ENCODE data around the gene DMRTA2. TPM values are rescaled to one million over a fixed set of nuclear protein-coding genes. Genes with fewer than 3 reads are reported as not detected.

Gene DMRTA2
- total RNA-seq, 1 donor from 2014 or later, result not detected

DNA sequence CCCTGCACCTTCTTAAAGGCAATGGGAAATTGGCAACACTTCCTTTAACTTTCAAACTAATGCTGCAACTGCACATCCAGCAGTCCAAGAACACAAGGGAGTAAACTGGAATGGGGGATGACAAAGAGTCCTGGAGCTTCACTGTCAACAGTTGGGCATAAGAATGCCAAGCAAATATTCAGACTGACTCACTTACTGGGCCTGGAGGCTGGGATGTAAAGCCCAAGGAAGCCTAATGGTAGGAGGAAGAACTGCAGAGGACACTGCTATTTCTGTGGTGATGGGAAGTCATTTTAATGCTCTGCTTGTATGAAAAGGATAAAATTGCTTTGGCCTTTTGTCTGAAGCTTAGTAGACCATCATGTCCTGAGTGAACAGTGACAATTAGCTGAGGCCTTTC, 15.7 kb upstream of the DMRTA2 start:
- no peak for DNase-seq (ENCODE audit: extremely low spot score in 2 of 2)
- intact Hi-C loops (cut with DNase I), result no loop called here
- H3K4me1 ChIP-seq, result no peaks in the 10 kb centered on the region
- H3K27me3 ChIP-seq, result no peaks in the 10 kb centered on the region
- no peaks in the 10 kb centered on the region for H3K9me3 ChIP-seq
- no peak overlapping the region for H3K27ac ChIP-seq
- no peak overlapping the region for H3K4me3 ChIP-seq
- TF ChIP-seq CTCF (IDR thresholded peaks at IDR 0.05), result no peak
- TF ChIP-seq POLR2A (IDR thresholded peaks at IDR 0.05), result no peak
- no peak for TF ChIP-seq POLR2AphosphoS5 (IDR thresholded peaks at IDR 0.05; ENCODE audit: insufficient read depth in 1 of 2, low read depth in 1 of 2)
- H3K36me3 ChIP-seq, result no peaks in the 10 kb centered on the region

DNA sequence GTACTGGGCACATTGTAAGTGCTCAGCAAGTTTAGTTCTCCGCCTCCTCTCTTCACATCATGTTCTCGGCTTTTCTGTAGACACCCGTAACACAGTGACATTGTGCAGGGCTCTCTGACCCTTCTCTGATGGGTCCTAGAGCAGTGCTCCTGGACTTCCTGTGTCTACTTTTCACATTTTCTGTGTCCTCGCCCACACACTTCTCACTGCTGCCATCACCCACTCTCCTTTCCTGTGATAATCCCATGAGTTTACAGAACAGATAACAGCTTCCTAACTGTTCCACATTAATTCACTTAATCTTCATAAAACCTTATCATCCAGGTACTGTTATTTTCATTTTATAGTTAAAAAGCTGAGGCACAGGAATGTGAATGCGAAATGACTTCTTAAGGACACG, 13.2 kb upstream of the DMRTA2 start:
- TF ChIP-seq POLR2AphosphoS5 (IDR thresholded peaks at IDR 0.05; ENCODE audit: insufficient read depth in 1 of 2, low read depth in 1 of 2), result no peak
- no peak for TF ChIP-seq POLR2A (IDR thresholded peaks at IDR 0.05)
- no peak for TF ChIP-seq CTCF (IDR thresholded peaks at IDR 0.05)
- intact Hi-C loops (cut with DNase I), result no loop called here
- no peaks in the 10 kb centered on the region for H3K4me1 ChIP-seq
- DNase-seq (ENCODE audit: extremely low spot score in 2 of 2), result no peak
- no peaks in the 10 kb centered on the region for H3K9me3 ChIP-seq
- H3K4me3 ChIP-seq, result no peak overlapping the region
- H3K27ac ChIP-seq, result no peak overlapping the region
- H3K27me3 ChIP-seq, result no peaks in the 10 kb centered on the region
- no peaks in the 10 kb centered on the region for H3K36me3 ChIP-seq

DNA sequence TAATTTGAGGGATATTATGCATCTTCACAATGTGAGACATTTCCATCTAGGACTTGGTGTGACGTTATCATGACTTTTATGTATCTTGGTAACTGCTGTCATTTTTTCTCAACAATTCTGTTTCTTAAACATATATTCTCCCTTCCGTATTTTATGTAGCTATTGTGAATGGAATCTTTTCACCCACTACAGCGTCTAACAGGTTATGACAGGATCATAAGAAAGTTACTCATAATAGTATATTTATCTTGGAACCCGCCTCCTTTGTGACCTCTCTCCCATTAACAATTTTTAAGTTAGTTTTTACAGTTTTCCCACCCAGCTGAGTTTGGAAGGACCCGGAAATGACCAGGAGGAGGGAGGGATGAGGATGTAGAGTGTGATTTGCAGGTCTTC, 6.8 kb upstream of the DMRTA2 start:
- Histone ChIP-seq H3K4me1 (peaks cover 26% of the 10 kb centered on the region), H3K36me3 (no peaks in the 10 kb centered on the region), H3K9me3 (no peaks in the 10 kb centered on the region), H3K4me3 (no peak overlapping the region), H3K27me3 (peaks cover 29% of the 10 kb centered on the region), H3K27ac (no peak overlapping the region)
- no peak for TF ChIP-seq POLR2A (IDR thresholded peaks at IDR 0.05)
- intact Hi-C loops (cut with DNase I), result no loop called here
- DNase-seq (ENCODE audit: extremely low spot score in 2 of 2), result no peak

DNA sequence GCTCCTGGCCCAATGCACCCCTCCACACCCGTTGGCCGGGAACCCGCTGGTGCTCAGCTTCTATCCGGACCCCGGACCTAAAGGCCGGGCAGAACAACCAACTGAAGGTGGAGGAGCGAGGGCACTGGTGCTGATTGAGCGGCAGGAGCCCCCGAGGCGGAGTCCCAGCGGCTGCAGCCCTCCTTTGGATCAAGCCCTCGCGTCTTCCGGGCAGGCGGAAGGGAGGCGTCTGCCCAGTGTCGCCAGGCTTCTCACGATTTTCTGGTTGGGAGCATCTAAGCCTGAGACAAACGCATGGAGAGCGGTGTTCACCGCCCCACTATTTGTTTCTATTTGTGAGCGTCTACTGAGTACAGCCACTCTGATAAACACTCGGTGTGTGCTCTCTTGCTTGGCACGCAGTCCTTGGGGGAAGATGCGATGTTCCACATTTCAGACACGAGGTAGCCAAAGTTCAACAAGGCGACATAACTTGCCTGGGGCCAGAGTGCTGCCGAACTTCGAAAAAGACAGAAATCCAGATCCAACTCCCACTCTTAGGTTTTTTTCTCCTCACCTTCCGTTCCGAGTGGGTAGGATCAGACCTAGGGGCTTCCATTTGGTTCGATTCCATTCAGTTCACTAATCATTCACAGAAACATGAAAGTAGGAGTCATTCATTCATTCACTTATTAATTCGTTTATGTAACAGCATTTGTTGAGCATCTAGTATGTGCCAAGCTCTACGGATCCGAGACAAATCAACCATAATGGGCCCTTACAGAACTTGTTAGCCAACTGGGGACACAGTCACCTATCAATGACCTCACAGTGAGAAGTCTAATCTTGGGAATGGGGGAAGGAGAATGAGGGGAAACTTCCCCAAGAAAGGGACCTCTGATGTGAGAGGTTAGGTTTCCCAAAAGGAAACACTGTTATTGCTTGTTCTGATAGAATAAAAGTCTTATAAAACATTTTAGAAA, 4.9 kb upstream of the DMRTA2 start:
- intact Hi-C loops (cut with DNase I), result no loop called here
- Histone ChIP-seq H3K4me3 (no peak overlapping the region), H3K27me3 (peaks cover 33% of the 10 kb centered on the region), H3K36me3 (no peaks in the 10 kb centered on the region), H3K4me1 (peaks cover 45% of the 10 kb centered on the region), H3K9me3 (no peaks in the 10 kb centered on the region), H3K27ac (no peak overlapping the region)
- TF ChIP-seq CTCF (IDR thresholded peaks at IDR 0.05) (no peak), POLR2AphosphoS5 (IDR thresholded peaks at IDR 0.05; ENCODE audit: insufficient read depth in 1 of 2, low read depth in 1 of 2) (no peak), POLR2A (IDR thresholded peaks at IDR 0.05) (no peak)
- DNase-seq (ENCODE audit: extremely low spot score in 2 of 2), result no peak

GRCh38 chr1:50427086-50427817, 4.0 kb upstream of the DMRTA2 start:
- peaks cover 33% of the 10 kb centered on the region for H3K27me3 ChIP-seq
- no peaks in the 10 kb centered on the region for H3K9me3 ChIP-seq
- H3K27ac ChIP-seq, result no peak overlapping the region
- H3K36me3 ChIP-seq, result no peaks in the 10 kb centered on the region
- H3K4me1 ChIP-seq, result peaks cover 51% of the 10 kb centered on the region
- no peak overlapping the region for H3K4me3 ChIP-seq
- intact Hi-C loops (cut with DNase I), result no loop called here
- DNase-seq (ENCODE audit: extremely low spot score in 2 of 2), result no peak
- TF ChIP-seq CTCF (IDR thresholded peaks at IDR 0.05) (no peak), POLR2AphosphoS5 (IDR thresholded peaks at IDR 0.05; ENCODE audit: insufficient read depth in 1 of 2, low read depth in 1 of 2) (no peak), POLR2A (IDR thresholded peaks at IDR 0.05) (no peak)
